GM19023 (cell line): ENCODE measurements around the gene GJB4.

Experiments
- ATAC-seq: cut with Tn5 transposase; IDR thresholded peaks from one replicate; pipeline ENCODE4 v1.9.1; 2021; ENCODE audit warnings: mild to moderate bottlenecking, moderate library complexity; ENCODE audit not compliant: unreplicated experiment

GJB4 gene

DNA sequence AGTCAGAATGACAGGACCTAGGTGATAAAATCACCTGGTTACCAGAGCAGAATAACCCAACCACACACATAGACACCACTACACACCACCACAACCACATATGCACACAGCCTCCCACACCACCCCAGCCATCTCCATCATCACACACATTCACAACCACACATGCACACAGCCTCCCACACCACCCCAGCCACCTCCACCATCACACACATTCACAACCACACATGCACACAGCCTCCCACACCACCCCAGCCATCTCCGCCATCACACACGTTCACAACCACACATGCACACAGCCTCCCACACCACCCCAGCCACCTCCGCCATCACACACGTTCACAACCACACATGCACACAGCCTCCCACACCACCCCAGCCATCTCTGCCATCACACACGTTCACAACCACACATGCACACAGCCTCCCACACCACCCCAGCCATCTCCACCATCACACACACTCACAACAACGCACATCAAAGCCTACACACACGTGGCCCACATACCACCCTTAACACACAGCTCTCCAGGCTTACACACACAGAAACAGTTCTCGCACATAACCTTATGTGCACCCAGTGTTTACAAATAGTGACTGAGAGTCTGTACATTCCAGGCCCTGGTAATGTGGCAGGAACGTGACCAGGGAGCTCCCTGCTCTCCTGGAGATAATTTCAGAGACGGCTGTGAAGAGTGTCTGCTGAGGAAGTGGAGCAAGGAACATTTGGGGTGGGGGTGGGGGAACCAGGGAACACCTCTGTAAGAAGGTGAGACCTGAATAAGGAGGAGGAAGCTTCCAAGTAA, 18.2 kb downstream of the GJB4 start:
- ATAC-seq, result no peak

DNA sequence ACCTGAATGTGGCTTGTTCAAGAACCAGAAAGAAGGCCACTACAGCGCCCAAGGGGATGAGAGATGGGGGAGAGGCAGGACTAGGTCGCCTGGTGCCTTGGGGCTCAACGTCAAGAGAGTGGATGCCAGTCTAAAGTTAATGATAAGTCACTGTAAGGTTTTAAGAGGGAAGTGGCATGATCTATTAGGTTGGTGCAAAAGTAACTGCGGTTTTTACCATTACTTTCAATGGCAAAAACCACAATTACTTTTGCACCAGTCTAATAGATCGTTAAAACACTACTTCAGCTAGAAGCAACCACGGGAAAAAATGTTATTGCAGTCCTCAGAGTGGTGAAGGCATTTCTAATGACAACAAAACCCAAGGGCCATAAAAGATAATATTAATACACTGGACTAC, 18.8 kb downstream of the GJB4 start:
- no peak for ATAC-seq

DNA sequence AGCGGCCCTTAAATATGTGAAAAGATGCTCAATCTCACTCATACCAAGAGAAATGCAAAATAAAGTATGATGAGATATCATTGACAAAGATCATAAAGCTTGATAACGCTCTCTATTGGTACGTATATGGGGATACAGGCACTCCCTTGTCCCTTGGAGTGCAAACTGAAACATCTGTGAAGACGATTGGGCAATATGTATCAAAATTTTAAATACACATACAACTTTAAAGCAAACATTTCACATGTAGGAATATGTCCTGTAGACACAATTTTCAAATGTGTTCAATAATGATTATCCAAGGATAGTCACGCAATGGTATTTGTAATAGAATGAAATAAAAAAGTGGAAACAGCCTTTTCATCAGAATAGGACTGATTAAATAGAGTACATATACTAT, 19.5 kb downstream of the GJB4 start:
- ATAC-seq, result no peak

GRCh38 chr1:34779526-34779925, 20.0 kb downstream of the GJB4 start:
- ATAC-seq, result no peak

DNA sequence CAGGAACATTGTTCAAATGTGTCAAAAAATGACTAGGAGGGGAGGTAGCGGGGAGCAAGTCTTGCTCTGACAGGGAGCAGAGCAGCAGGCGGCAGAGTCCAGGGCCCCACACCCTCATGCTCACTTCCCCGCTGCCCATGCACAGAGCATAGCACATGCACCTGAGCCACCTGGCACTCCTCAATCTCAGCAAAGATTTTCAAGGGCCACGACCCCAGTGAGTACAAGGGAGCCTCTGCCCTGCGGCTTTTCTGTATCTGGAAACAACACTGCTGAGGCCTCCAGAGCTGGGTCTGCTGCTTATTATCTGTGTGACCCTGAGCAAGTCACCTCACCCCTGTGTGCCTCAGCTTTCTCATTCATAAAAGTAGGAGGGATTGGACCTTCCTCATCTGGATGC, 20.4 kb downstream of the GJB4 start:
- ATAC-seq, result no peak

DNA sequence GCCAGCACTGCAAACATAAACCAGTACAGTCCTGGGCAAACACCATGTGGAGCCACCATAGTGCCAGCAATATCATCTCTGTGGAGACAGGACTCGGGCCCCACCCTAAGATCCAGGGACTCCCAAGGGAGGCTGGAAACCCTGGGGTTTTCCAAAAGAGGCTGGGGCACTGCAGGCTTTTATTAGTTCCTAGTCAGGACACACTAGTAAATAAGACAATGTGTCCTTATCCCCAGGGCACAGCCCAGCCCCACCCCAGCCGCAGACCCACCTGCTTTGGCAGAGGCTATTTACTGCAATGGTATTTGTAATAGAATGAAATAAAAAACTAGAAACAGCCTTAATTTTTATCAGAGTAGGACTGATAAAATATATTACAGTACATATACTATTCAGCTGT, 21.0 kb downstream of the GJB4 start:
- no peak for ATAC-seq

DNA sequence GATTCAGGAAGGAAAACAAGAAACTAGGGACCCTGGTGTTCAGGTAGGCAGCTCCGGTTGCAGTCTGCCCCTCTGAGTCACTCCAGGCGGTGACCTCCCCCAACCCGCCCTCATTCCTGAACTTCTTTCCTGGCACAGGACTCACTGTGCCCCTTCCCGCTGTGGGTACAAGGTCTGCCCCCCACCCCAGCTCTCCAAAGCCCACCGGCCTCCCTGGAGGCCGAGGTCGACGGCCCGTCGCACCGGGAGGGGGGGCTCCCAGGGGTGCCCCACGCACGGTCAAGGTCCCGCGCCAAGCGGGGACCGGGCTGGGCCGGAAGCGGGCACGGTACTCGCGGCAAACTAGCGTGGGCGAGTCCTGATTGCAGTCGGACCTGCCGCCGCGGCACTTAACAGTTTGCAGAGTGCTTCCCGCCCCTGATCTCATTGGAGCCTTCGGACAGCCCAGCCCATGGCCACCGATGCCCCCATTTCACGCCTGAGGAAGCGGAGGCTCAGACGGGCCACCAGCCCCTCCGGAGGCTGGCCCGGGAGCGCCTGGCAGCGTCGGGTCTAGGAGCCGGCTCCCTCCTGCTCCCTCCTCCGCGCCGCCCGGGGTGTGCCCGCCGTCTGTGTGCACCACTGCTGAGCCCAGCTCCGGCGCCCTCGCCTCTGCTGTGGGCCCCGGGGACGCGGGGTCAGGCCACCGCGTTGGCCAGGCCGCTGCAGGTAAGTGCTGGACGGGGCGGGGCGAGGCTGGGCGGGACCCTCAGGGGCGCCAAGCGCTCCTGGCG, 21.7 kb downstream of the GJB4 start, which contains the start of gene GJB3:
Gene GJB3 (plus strand): TSS at position 144 of the 773 bp plus-strand sequence. CDS start 3,549 bp downstream, outside the sequence.
- ATAC-seq, result no peak

- ATAC-seq, result no peak
These were observed 22.4 kb downstream of the GJB4 start for GRCh38 chr1:34781844-34782391.

- ATAC-seq, result no peak
These were observed 25.2 kb downstream of the GJB4 start for GRCh38 chr1:34784751-34785221.

DNA sequence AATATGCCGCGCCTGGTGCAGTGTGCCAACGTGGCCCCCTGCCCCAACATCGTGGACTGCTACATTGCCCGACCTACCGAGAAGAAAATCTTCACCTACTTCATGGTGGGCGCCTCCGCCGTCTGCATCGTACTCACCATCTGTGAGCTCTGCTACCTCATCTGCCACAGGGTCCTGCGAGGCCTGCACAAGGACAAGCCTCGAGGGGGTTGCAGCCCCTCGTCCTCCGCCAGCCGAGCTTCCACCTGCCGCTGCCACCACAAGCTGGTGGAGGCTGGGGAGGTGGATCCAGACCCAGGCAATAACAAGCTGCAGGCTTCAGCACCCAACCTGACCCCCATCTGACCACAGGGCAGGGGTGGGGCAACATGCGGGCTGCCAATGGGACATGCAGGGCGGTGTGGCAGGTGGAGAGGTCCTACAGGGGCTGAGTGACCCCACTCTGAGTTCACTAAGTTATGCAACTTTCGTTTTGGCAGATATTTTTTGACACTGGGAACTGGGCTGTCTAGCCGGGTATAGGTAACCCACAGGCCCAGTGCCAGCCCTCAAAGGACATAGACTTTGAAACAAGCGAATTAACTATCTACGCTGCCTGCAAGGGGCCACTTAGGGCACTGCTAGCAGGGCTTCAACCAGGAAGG, 25.8 kb downstream of the GJB4 start:
- no peak for ATAC-seq

DNA sequence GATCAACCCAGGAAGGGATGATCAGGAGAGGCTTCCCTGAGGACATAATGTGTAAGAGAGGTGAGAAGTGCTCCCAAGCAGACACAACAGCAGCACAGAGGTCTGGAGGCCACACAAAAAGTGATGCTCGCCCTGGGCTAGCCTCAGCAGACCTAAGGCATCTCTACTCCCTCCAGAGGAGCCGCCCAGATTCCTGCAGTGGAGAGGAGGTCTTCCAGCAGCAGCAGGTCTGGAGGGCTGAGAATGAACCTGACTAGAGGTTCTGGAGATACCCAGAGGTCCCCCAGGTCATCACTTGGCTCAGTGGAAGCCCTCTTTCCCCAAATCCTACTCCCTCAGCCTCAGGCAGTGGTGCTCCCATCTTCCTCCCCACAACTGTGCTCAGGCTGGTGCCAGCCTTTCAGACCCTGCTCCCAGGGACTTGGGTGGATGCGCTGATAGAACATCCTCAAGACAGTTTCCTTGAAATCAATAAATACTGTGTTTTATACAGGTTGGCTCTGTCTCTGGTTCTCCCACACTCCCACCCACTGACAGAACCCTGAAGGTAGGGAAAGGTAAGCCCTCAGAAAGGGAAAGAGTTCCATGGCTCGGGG, 26.4 kb downstream of the GJB4 start:
- no peak for ATAC-seq

DNA sequence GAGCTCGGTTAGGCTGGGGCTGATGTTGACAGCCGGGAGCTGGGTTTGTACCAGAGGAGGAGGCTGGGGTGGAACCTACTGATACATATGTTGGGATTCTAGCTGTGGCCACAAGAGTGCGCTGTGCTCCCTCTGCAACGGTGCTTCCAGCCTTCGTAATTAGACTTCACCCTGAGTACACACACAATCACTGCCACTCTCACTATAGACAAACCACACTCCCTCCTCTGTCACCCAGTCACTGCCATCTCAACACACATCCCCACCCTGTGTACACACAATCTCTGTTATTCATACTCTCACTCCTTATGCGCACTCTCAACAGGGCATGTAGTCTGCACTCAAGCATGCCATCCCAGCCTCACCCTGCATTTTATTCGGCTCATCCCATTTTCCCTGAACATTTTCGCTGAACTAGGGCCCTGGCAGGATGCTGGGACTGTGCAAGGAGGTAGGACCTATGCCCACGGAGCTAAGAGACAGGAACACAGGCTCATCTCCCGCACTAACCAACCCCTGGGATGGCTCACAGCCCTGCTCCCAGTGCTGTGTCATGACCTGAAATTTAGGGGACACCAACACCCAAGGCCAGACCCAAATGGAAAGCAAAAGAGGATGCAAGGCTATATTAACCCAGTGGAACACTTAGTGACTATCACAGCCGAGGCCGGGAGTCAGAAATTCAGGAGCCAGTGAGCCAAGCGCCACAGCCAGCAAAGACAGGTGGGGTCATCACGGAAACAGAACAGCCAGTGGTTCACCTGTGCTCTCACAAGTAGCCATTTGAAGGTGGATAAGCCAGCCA, 27.2 kb downstream of the GJB4 start:
- ATAC-seq, result no peak

DNA sequence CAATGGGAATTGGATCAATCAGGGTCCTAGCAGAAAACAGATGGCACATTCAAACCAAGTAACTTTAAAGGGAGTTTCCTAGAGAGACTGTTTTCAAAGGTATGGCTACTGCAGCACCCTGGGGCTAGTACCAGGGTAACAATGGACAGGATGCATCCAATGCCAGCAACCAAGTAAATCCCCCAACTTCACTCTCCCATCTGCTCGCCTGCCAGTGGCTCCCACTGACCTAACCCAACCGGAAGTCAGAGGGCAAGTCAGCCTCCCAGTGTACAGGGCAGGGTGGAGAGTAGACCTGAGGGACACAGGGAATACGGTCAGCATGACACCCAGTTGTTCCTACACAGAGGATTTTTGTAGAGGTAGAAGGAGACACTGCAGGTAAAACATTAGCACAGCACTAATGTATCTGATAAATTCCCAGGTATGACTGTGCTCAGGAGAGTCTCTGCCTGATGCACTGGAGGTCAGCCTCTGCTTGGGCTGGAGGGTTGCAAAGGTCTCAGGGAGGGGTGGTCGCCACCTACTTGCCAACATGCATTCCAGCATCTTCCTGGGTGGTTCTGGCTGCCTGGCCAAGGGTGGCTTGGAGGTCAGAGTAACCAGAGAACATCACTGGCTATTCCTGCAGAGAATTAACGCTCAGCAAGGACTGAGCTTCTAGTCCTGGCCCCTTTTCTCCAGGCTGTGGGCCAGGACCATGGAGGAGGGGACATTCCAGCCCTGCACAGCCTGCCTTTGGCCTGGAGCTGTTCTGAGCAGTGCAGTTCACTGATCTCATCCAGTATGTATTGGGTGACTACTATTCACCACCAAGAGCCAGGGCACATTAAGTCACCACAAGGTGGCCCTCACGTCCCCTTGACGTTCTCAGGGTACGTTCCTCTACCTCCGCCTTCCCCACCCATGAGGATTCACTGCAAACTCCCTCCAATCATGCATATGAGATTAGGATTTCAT, 28.2 kb downstream of the GJB4 start:
- no peak for ATAC-seq

DNA sequence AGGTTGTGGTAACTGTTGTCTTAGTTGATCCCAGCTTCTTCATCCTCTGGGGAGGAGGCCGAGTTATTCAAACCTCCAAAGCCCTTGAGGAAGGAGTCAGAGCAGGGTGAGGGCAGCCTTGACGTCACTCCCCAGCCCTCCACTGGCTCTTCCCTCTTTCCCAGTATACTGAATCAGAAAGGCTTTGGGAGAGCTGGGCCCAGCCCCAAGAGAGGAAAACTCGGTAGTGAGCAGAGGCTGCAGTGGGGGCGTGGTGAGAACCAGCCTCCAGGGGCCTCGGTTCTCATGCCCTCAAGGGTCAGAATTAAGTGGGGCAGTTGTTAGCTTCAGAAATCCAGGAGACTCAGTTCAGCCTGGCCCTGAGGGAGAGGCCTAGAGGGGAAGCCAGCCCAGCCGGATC, 31.4 kb downstream of the GJB4 start:
- no peak for ATAC-seq

DNA sequence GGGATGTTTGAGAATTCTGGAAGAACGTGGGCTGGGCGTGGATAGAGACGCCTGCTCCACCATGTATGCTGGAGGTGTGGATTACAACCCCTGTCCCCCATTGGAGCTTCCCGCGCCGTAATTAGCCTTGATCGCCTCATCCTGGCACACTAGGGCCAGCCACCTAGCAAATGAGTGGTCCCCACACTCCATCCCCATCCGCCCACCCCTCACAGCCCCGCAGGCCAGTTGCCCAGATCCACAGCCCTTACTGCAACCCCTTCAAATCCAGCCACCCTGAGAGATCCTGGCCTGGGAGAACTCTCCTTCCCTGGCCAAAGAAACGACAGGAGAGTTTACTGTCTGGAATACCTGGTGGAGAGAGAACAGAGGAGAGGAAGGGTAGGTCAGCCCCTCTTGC, 32.9 kb downstream of the GJB4 start:
- no peak for ATAC-seq

- no peak for ATAC-seq
These were observed 33.6 kb downstream of the GJB4 start, which contains the start of gene GJA4 for GRCh38 chr1:34792868-34793727. Gene GJA4, plus strand, starts transcription at chr1:34792999. Its CDS starts 1,215 bp downstream, at chr1:34794214.

DNA sequence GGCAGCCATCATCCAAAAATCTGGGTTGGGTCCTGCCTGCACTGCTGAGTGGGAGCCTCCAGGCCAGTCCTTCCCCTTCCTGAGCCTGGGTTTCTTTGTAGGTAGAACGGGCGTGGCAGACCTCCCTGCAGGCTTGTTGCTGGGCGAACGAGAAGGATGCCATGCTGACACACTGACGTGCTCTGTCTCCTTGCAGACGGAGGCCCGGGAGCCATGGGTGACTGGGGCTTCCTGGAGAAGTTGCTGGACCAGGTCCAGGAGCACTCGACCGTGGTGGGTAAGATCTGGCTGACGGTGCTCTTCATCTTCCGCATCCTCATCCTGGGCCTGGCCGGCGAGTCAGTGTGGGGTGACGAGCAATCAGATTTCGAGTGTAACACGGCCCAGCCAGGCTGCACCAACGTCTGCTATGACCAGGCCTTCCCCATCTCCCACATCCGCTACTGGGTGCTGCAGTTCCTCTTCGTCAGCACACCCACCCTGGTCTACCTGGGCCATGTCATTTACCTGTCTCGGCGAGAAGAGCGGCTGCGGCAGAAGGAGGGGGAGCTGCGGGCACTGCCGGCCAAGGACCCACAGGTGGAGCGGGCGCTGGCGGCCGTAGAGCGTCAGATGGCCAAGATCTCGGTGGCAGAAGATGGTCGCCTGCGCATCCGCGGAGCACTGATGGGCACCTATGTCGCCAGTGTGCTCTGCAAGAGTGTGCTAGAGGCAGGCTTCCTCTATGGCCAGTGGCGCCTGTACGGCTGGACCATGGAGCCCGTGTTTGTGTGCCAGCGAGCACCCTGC, 34.7 kb downstream of the GJB4 start:
- ATAC-seq, result no peak
